ENCODE measurements around the gene COL9A2. TPM values are rescaled to one million over a fixed set of nuclear protein-coding genes. Genes with fewer than 3 reads are reported as not detected.

Gene COL9A2
- total RNA-seq, 4 donors from 2014 or later = 6.2 to 21.6 (median 11.7) TPM

GRCh38 chr1:40315239-40315794 lies 1.8 kb downstream of the COL9A2 start:
- no peak for TF ChIP-seq POLR2A (IDR thresholded peaks at IDR 0.05)
- peak; percentile 77 to 96 (median 90) for TF ChIP-seq CTCF (IDR thresholded peaks at IDR 0.05)
- WGBS, 2 donors = 5 to 17% methylated on average over 4 to 15 of the region's 42 CpGs
- H3K36me3 ChIP-seq = no peaks in the 10 kb centered on the region
- H3K4me3 ChIP-seq (replicated peaks in 1 of 3) = peak overlapping the region in 1 of 3 donors; percentile 29
- H3K27ac ChIP-seq = peak overlapping the region in 1 of 3 donors; percentile 11
- intact Hi-C loops (cut with DNase I) = no loop called here
- no peaks in the 10 kb centered on the region for H3K9me3 ChIP-seq
- no peaks in the 10 kb centered on the region for H3K27me3 ChIP-seq
- DNase-seq = peak; percentile 80 to 84
- H3K4me1 ChIP-seq = peaks cover 16 to 18% of the 10 kb centered on the region in 2 donors

GRCh38 chr1:40314721-40315238 lies 2.3 kb downstream of the COL9A2 start:
- TF ChIP-seq CTCF (IDR thresholded peaks at IDR 0.05) (no peak), POLR2A (IDR thresholded peaks at IDR 0.05) (no peak)
- Histone ChIP-seq H3K36me3 (no peaks in the 10 kb centered on the region), H3K4me3 (replicated peaks in 1 of 3) (peak overlapping the region in 1 of 3 donors; percentile 29), H3K27ac (no peak overlapping the region), H3K9me3 (no peaks in the 10 kb centered on the region), H3K4me1 (peaks cover 22 to 24% of the 10 kb centered on the region in 2 donors), H3K27me3 (no peaks in the 10 kb centered on the region)
- DNase-seq = no peak
- 56 to 62% methylated on average over 12 to 13 of the region's 13 CpGs for WGBS, 2 donors
- intact Hi-C loops (cut with DNase I) = no loop called here

- 87 to 95% methylated on average over 9 of the region's 9 CpGs for WGBS, 2 donors
- Histone ChIP-seq H3K9me3 (no peaks in the 10 kb centered on the region), H3K27me3 (no peaks in the 10 kb centered on the region), H3K4me3 (replicated peaks in 1 of 3) (no peak overlapping the region), H3K36me3 (no peaks in the 10 kb centered on the region), H3K4me1 (peaks cover 25 to 29% of the 10 kb centered on the region in 2 donors), H3K27ac (no peak overlapping the region)
- TF ChIP-seq CTCF (IDR thresholded peaks at IDR 0.05) (no peak), POLR2A (IDR thresholded peaks at IDR 0.05) (no peak)
- no peak for DNase-seq
- intact Hi-C loops (cut with DNase I) = no loop called here
These were observed 2.9 kb downstream of the COL9A2 start for GRCh38 chr1:40313958-40314720.

GRCh38 chr1:40313329-40313957 lies 3.6 kb downstream of the COL9A2 start:
- H3K36me3 ChIP-seq = no peaks in the 10 kb centered on the region
- no peak overlapping the region for H3K27ac ChIP-seq
- TF ChIP-seq CTCF (IDR thresholded peaks at IDR 0.05) = no peak
- no peak for TF ChIP-seq POLR2A (IDR thresholded peaks at IDR 0.05)
- 89 to 100% methylated on average over 5 of the region's 5 CpGs for WGBS, 2 donors
- no peak for DNase-seq
- no peaks in the 10 kb centered on the region for H3K9me3 ChIP-seq
- peaks cover 32 to 35% of the 10 kb centered on the region in 2 donors for H3K4me1 ChIP-seq
- no peaks in the 10 kb centered on the region for H3K27me3 ChIP-seq
- intact Hi-C loops (cut with DNase I) = no loop called here
- no peak overlapping the region for H3K4me3 ChIP-seq (replicated peaks in 1 of 3)
